Measurements from ENCODE around the gene ASCL3. TPM values are rescaled to one million over a fixed set of nuclear protein-coding genes. Genes with fewer than 3 reads are reported as not detected.

ASCL3 gene
- polyA plus RNA-seq, 2 of the 4 experiments (the other 2 are of a cell fraction) = not detected

- Histone ChIP-seq H3K4me3 (no peak within 1 kb of the TSS), H3K4me1 (peaks cover 11% of the 10 kb centered on the region), H3K4me2 (no peak within 1 kb of the TSS), H3K9me3 (no peaks in the 10 kb centered on the region), H3K27ac (peak within 1 kb of the TSS in 1 of 2 experiments; percentile 39; a peak in 1 of 6 replicates)
- FAIRE-seq (no peak), DNase-seq (ENCODE audit: low read depth in 1 of 2, low spot score in 1 of 2) (no peak), ATAC-seq (no peak)
- CTCF ChIA-PET = interaction anchor here (1.5 kb wide), 1 partner anchor 18 kb away, joined by 9 read pairs; no protein-coding TSS in a partner anchor
- POLR2A ChIA-PET = no interaction called here
- TF ChIP-seq NPAS2 (CRISPR knock-in tag; IDR thresholded peaks at IDR 0.05; ENCODE audit: borderline replicate concordance) (no peak), CBX8 (IDR thresholded peaks at IDR 0.05) (no peak), JUN (IDR thresholded peaks at IDR 0.05) (no peak), MAZ (IDR thresholded peaks at IDR 0.05; ENCODE audit: borderline replicate concordance, low read depth, low read length) (no peak), FOXS1 (CRISPR knock-in tag; IDR thresholded peaks at IDR 0.05) (no peak), PBX3 (IDR thresholded peaks at IDR 0.05) (no peak), RARB (CRISPR knock-in tag; IDR thresholded peaks at IDR 0.05) (no peak), KDM1A (IDR thresholded peaks at IDR 0.05; ENCODE audit: low read depth) (no peak), SREBF2 (IDR thresholded peaks at IDR 0.05) (no peak), HOXB5 (CRISPR knock-in tag; IDR thresholded peaks at IDR 0.05) (no peak), RAD21 (conservative IDR thresholded peaks at IDR 0.05 in 1 of 2, IDR thresholded peaks at IDR 0.05 in 1 of 2) (no peak), USF2 (IDR thresholded peaks at IDR 0.05) (no peak), CBX2 (IDR thresholded peaks at IDR 0.05; ENCODE audit: borderline replicate concordance, low read depth) (no peak), HDAC2 (IDR thresholded peaks at IDR 0.05) (no peak), CHD2 (IDR thresholded peaks at IDR 0.05; ENCODE audit: low read length, partially characterized antibody) (no peak), FOSL2 (IDR thresholded peaks at IDR 0.05) (no peak), FOSL2 (CRISPR knock-in tag; IDR thresholded peaks at IDR 0.05) (no peak), REST (IDR thresholded peaks at IDR 0.05) (no peak), SMC3 (IDR thresholded peaks at IDR 0.05) (no peak)
- 69% methylated on average over 4 of the region's 12 CpGs for WGBS (ENCODE audit: missing lambda C conversion rate)
Observed at GRCh38 chr11:8932564-8933180, 10.1 kb downstream of the ASCL3 start, which contains the start of gene C11orf16. C11orf16 (minus strand) TSS chr11:8932947; CDS start chr11:8932308, 639 bp downstream.

- Histone ChIP-seq H3K27ac (no peak overlapping the region), H3K4me3 (no peak overlapping the region), H3K9me3 (no peaks in the 10 kb centered on the region), H3K4me1 (peaks cover 11% of the 10 kb centered on the region), H3K4me2 (no peak overlapping the region)
- CTCF ChIA-PET = interaction anchor here (0.8 to 1.6 kb wide), 3 partner anchors 9 to 29 kb away, joined by 3 to 11 read pairs (median 5); no protein-coding TSS in a partner anchor
- ATAC-seq (no peak), DNase-seq (ENCODE audit: low read depth in 1 of 2, low spot score in 1 of 2) (no peak), FAIRE-seq (no peak)
- POLR2A ChIA-PET = no interaction called here
- WGBS (ENCODE audit: missing lambda C conversion rate) = 90% methylated on average over 10 of the region's 12 CpGs
- no peak for TF ChIP-seq MYC (IDR thresholded peaks at IDR 0.05; ENCODE audit: borderline replicate concordance, low read length)
- TF ChIP-seq KDM5A (IDR thresholded peaks at IDR 0.05) = no peak
- no peak for TF ChIP-seq RCOR1 (IDR thresholded peaks at IDR 0.05; ENCODE audit: low read depth, low read length)
- TF ChIP-seq HMGXB4 (CRISPR knock-in tag; IDR thresholded peaks at IDR 0.05; ENCODE audit: borderline replicate concordance) = no peak
- no peak for TF ChIP-seq EHF (CRISPR knock-in tag; IDR thresholded peaks at IDR 0.05)
- TF ChIP-seq RFX5 (IDR thresholded peaks at IDR 0.05) = no peak
- no peak for TF ChIP-seq FOSB (CRISPR knock-in tag; IDR thresholded peaks at IDR 0.05)
- no peak for TF ChIP-seq ZFP36 (IDR thresholded peaks at IDR 0.05; ENCODE audit: borderline replicate concordance, partially characterized antibody)
- TF ChIP-seq GATA3 (IDR thresholded peaks at IDR 0.05; ENCODE audit: borderline replicate concordance) = no peak
- no peak for TF ChIP-seq NPAS2 (CRISPR knock-in tag; IDR thresholded peaks at IDR 0.05; ENCODE audit: borderline replicate concordance)
- no peak for TF ChIP-seq HOXB13 (CRISPR knock-in tag; IDR thresholded peaks at IDR 0.05; ENCODE audit: low read depth)
- TF ChIP-seq EP300 (IDR thresholded peaks at IDR 0.05) = no peak
- TF ChIP-seq HES2 (IDR thresholded peaks at IDR 0.05) = no peak
Observed at GRCh38 chr11:8930456-8931175, 12.2 kb downstream of the ASCL3 start.
